Colonic mucosa (tissue), 4 donors: ENCODE results near the gene CBLIF. TPM values are rescaled to one million over a fixed set of nuclear protein-coding genes. Genes with fewer than 3 reads are reported as not detected.
A peak's percentile ranks its signal among the peaks of the same experiment; 100 is the strongest.

Source experiments
- DNase-seq: peaks from one replicate; pipeline ENCODE4 v3.0.0-alpha.2; 2020
- H3K27ac ChIP-seq: fragments of 200-600 bp; one replicate; pipeline ENCODE4 v1.8.0; 2021
- H3K27me3 ChIP-seq: fragments of 200-600 bp; one replicate; pipeline ENCODE4 v1.8.0; 2021
- H3K36me3 ChIP-seq: fragments of 200-600 bp; one replicate; pipeline ENCODE4 v1.8.0; 2021
- H3K4me1 ChIP-seq: fragments of 200-600 bp; one replicate; pipeline ENCODE4 v1.8.0; 2021; ENCODE audit warnings: mild to moderate bottlenecking
- H3K4me3 ChIP-seq: fragments of 200-600 bp; one replicate; pipeline ENCODE4 v1.8.0; 2021
- H3K9ac ChIP-seq, 2 donors: one replicate each; pipeline ENCODE4 v1.7.0; 2013; ENCODE audit warnings: control low read depth in 2 of 2, low read depth in 2 of 2, low read length in 2 of 2
- H3K9me3 ChIP-seq: fragments of 200-600 bp; one replicate; pipeline ENCODE4 v1.8.0; 2021
- CTCF ChIP-seq: fragments of 200-600 bp; IDR thresholded peaks from one replicate; pipeline ENCODE4 v1.8.0; 2022; ENCODE audit warnings: antibody characterized with exemption, mild to moderate bottlenecking
- intact Hi-C: fragments of 100-400 bp; cut with DNase I; formaldehyde crosslinking; loops from one replicate; pipeline ENCODE4 v1.14.1; 2022
- total RNA-seq, 2 donors: library from RNA; stranded (reverse); fragmentation: NEBNext Ultra II Directional in 1 of 2; extraction: Animal tissue kit (Norgen Biotek cat#: 25700) in 1 of 2; gene quantifications; one replicate each; pipeline ENCODE4 v1.2.1, GENCODE V29; 2021
- donor health status: healthy.
- donor health status: DM: no; HTN: no; CAD: no.
- donor health status: DM: no; HTN: no; CAD: no.

Gene CBLIF
- total RNA-seq, 2 donors from 2014 or later: 0.48 TPM; not detected in 1

GRCh38 chr11:59802639-59803176 lies 42.6 kb downstream of the CBLIF start:
- Histone ChIP-seq H3K9ac (no peak overlapping the region), H3K36me3 (peaks cover 4% of the 10 kb centered on the region), H3K4me1 (peaks cover 8% of the 10 kb centered on the region), H3K27me3 (no peaks in the 10 kb centered on the region), H3K4me3 (no peak overlapping the region), H3K9me3 (no peaks in the 10 kb centered on the region), H3K27ac (no peak overlapping the region)
- DNase-seq: peak; percentile 60
- intact Hi-C loops: loop anchor here (2.0 to 10.0 kb wide), 3 partner anchors 48 to 268 kb away; partner anchors contain the start of gene STX3
- TF ChIP-seq CTCF: peak; percentile 55

- Histone ChIP-seq H3K9me3 (no peaks in the 10 kb centered on the region), H3K9ac (no peak overlapping the region), H3K4me3 (no peak overlapping the region), H3K27ac (no peak overlapping the region), H3K36me3 (peaks cover 4% of the 10 kb centered on the region), H3K4me1 (peaks cover 8% of the 10 kb centered on the region), H3K27me3 (no peaks in the 10 kb centered on the region)
- intact Hi-C loops: loop anchor here (2.0 to 10.0 kb wide), 3 partner anchors 47 to 267 kb away; partner anchors contain the start of gene STX3
- no peak for DNase-seq
- TF ChIP-seq CTCF: no peak
Observed at GRCh38 chr11:59801981-59802638, 43.2 kb downstream of the CBLIF start.

- H3K9ac ChIP-seq: peak overlapping the region in 1 of 2 donors; percentile 16
- H3K36me3 ChIP-seq: peaks cover 4% of the 10 kb centered on the region
- H3K27me3 ChIP-seq: no peaks in the 10 kb centered on the region
- H3K9me3 ChIP-seq: no peaks in the 10 kb centered on the region
- intact Hi-C loops: loop anchor here (10.0 kb wide), 2 partner anchors 126 to 266 kb away; no protein-coding TSS in a partner anchor
- H3K4me3 ChIP-seq: no peak overlapping the region
- no peak for TF ChIP-seq CTCF
- H3K27ac ChIP-seq: peak overlapping the region; percentile 60
- no peak for DNase-seq
- peaks cover 8% of the 10 kb centered on the region for H3K4me1 ChIP-seq
Observed at GRCh38 chr11:59801160-59801706, 44.1 kb downstream of the CBLIF start.

- peaks cover 4% of the 10 kb centered on the region for H3K36me3 ChIP-seq
- H3K9me3 ChIP-seq: no peaks in the 10 kb centered on the region
- peak overlapping the region in 1 of 2 donors; percentile 16 for H3K9ac ChIP-seq
- H3K27me3 ChIP-seq: no peaks in the 10 kb centered on the region
- TF ChIP-seq CTCF: no peak
- H3K4me1 ChIP-seq: peaks cover 8% of the 10 kb centered on the region
- peak; percentile 54 for DNase-seq
- intact Hi-C loops: loop anchor here (10.0 kb wide), 2 partner anchors 126 to 266 kb away; no protein-coding TSS in a partner anchor
- peak overlapping the region; percentile 60 for H3K27ac ChIP-seq
- no peak overlapping the region for H3K4me3 ChIP-seq
Observed at GRCh38 chr11:59800390-59801025, 44.8 kb downstream of the CBLIF start.

- H3K36me3 ChIP-seq: peaks cover 4% of the 10 kb centered on the region
- H3K27ac ChIP-seq: no peak overlapping the region
- intact Hi-C loops: no loop called here
Observed at GRCh38 chr11:59794417-59794816, 50.9 kb downstream of the CBLIF start.

More at GRCh38 chr11:59794417-59794816, 50.9 kb downstream of the CBLIF start:
- DNase-seq: no peak
- no peaks in the 10 kb centered on the region for H3K4me1 ChIP-seq
- no peak overlapping the region for H3K4me3 ChIP-seq
- H3K27me3 ChIP-seq: no peaks in the 10 kb centered on the region
- no peaks in the 10 kb centered on the region for H3K9me3 ChIP-seq
- H3K9ac ChIP-seq: no peak overlapping the region
- TF ChIP-seq CTCF: no peak
